LHCN-M2 (cell line): ENCODE results near the gene TRMT1. TPM values are rescaled to one million over a fixed set of nuclear protein-coding genes. Genes with fewer than 3 reads are reported as not detected.
A peak's percentile ranks its signal among the peaks of the same experiment; 100 is the strongest.

ENCODE experiments used
- DNase-seq: peaks from one replicate; pipeline ENCODE4 v3.0.0-alpha.2; 2012; ENCODE audit warnings: low read depth
- total RNA-seq: library from RNA; depleted of rRNA; stranded (reverse); fragments of >200 nt; gene quantifications from 2 replicates; pipeline ENCODE4 v1.2.3, GENCODE V29; 2014

The TRMT1 gene
- total RNA-seq, 1 experiment from 2014 or later: 39.6 TPM

GRCh38 chr19:13091400-13092157, 25.0 kb downstream of the TRMT1 start:
- no peak for DNase-seq

- no peak for DNase-seq
Measured at GRCh38 chr19:13090511-13091231, 25.9 kb downstream of the TRMT1 start.

DNA sequence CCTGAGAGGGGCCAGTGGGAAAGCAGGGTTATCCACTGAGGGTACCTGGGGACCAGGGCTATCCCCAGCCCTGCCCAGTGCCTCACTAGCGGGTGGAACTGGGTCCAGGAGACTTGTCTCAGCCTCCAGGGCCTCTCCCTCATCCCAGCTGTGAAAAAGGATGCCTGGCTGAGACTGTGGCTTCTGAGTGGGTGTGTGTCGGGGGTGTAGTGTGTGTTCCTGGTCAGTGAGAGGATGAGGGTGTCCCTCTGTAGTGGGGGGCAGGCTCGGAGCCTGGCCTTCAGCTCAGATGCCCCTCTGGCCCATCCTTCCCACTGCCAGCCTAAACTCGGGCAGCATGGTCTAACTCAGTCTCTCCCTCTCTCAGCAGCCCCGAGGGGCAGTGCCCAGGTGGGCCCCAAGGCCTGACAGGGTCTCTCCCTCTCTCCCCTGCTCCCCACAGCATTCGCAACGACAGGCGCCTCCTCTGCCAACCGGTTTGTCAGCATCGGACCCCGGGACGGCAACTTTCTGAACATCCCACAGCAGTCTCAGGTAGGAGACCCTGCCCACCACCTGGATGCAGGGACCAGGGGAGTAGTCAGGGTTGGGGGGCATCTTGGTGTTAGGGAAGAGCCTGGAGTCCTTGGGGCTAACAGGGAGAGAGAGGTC, 26.6 kb downstream of the TRMT1 start:
- no peak for DNase-seq

GRCh38 chr19:13089139-13089856, 27.2 kb downstream of the TRMT1 start:
- no peak for DNase-seq

DNA sequence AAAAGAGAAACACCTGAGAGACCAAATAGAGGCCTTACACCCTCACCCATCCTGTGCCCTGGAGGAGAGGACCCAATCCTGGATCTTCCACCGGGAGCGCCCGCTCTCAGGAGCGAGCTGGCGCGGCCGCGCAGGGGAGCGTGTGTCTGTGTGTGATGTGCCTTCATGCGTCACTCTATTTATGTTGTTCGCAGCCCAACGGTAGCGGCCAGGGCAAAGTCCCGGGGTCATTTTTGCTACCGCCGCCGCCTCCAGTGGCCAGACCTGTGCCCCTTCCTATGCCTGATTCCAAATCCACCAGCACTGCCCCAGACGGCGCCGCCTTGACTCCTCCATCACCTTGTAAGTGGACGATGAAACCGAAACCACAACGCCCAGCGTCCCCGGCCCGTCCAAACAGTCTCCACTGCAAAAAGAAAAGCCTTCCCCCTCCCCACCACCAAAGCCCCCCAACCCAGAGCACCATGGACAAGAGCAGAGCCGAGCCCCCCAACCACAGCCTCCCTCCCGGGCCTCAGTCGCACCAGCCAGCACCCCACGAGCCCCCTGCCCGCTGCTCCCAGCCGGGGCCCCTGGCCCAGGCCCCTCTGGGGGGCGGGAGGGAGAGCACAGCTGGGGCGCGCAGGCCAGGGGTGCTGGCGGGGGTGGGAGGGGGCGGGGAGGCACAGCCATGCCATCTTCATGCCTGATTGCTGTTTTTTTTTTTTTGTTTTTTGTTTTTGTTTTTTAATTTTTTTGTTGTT, 28.6 kb downstream of the TRMT1 start:
- DNase-seq: no peak

DNA sequence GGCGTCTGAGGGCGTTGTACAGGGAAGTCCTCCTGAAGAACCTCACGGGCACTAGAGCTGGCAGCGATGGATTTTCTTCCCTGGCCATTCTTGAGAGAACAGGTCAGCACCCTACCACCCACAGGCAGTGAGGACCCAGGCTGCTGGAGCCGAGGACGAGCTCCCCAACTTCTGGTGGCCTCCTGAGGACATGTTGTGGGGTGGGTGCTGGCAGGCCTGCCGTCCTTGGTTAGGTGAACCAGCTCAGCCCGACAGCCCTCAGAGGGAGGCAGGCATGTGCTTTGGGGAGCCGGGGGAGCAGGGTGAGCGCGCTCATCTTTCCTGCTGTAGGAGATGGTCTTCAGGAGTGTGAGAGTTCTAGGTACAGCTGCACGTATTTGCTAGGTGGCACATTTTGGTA, 29.2 kb downstream of the TRMT1 start:
- no peak for DNase-seq

GRCh38 chr19:13086341-13086740, 30.2 kb downstream of the TRMT1 start:
- no peak for DNase-seq

GRCh38 chr19:13085666-13086065, 30.9 kb downstream of the TRMT1 start:
- DNase-seq: no peak

DNA sequence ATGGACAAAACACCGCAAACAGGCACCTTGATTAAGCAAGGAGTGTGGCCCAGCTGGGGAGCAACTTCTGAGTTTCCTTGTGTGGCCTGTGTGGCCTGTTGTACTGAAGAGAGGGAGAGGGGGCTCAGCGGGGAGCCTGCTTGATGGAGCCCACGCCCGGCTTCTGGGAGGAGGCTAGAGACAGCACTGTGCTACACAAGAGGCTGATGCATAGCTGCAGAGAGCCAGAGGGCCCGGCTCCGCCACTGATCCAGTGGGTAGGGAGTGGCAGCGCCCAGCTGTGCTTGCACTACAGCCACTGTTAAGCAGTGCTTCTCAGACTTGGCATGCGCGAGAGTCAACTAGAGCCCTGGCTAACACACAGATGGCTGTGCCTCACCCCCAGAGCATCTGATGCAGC, 32.9 kb downstream of the TRMT1 start:
- DNase-seq: no peak

DNA sequence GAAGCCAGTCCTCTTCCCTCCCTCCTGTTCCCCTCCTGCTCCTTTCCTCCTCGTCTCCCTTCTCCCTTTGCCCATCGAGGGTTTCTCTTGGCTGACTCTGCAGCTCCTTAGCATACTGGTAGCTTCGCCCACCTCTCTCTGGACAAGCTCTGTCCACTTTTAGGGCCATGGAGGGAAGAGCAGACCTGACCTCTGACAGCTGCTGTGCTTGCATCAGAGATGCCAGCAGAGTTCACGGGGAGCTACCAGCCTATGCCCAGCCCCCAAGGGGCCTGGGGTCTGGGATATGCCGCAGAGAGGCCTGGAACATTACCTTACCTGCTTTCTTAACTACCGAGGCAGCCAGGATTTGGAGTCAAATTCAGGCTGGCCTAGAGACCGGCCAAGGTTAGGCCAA, 33.5 kb downstream of the TRMT1 start:
- no peak for DNase-seq

DNA sequence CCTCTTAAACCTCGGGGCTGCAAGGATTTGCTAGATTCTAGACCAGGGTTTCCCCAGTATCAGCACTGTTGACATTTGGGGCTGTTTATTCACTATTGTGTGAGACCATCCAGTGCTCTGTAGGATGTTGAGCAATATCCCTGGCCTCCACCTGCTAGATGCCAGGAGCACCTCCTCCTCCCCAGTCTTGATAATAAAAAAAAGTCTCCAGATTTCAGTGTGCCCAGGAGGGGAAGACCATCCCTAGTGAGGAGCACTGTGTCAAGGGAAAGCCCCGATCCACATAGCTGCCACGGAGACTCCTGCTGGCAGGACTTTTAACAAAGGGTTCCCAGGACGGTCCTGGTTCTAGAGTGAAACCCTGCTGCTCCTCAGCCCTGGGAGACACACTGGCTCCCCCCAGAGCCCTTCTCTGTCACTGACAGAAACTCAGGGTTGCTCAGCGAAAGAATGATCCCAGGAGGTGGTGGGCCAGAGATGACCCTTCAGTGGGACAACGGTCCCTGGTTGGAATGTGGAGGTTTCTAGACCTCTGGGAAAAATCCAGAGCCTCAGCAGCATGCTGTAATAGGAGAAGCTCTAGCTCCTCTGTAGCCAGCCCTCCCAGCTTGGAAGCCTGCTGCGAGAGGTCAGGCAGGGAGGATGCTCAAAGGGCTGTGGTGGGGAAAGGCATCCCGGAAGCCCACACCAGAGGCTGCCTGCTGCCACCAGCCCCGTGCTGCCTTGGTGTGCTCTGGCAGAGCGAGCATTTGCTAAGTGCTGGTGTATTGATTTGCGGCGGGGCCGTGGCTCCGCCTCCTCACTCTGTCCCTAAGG, 34.1 kb downstream of the TRMT1 start:
- peak; percentile 21 for DNase-seq

- DNase-seq: no peak
Measured at GRCh38 chr19:13079542-13079986, 37.0 kb downstream of the TRMT1 start.

GRCh38 chr19:13078897-13079541, 37.5 kb downstream of the TRMT1 start:
- DNase-seq: no peak

- DNase-seq: no peak
Measured at GRCh38 chr19:13078381-13078780, 38.2 kb downstream of the TRMT1 start.

DNA sequence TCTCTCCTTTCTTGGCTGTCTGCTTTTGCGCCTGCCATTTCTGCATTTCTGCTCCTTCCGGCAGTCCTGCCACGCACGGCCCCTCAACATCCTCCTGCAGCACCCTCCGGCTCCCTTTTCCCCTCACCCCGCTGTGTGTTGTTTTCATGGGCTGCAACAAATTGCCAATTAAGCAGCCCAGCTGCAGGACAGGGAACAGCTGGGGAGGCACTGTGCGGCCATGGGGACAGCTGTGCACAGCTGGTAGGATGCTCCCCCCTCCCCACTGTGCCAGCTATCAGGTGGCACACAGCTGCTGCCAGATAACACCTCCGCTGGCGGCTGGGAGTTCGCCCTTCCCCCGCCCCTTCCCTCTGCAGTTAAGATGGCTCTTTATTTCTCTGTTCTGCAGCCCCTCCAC, 39.3 kb downstream of the TRMT1 start:
- no peak for DNase-seq

- no peak for DNase-seq
Measured at GRCh38 chr19:13076787-13077186, 39.8 kb downstream of the TRMT1 start.

DNA sequence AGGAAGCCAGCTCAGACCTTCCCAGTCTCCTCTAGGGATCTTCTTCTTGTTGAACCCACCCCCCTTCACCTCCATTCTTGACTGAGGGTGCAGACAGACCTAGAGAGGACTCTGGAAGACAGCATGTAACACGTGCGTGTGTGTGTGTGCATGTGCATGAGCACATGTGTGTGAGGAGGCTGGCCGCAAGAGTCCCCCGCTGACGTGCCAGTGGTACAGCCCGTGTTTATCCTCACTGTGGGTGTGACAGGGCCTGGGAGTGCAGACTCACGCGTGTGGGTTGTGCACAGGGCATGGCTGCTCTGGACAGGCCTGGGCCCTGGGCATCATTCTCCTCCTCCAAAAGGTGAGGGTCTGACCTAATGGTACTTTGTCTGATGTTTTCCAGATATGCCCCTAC, 40.2 kb downstream of the TRMT1 start:
- no peak for DNase-seq

DNA sequence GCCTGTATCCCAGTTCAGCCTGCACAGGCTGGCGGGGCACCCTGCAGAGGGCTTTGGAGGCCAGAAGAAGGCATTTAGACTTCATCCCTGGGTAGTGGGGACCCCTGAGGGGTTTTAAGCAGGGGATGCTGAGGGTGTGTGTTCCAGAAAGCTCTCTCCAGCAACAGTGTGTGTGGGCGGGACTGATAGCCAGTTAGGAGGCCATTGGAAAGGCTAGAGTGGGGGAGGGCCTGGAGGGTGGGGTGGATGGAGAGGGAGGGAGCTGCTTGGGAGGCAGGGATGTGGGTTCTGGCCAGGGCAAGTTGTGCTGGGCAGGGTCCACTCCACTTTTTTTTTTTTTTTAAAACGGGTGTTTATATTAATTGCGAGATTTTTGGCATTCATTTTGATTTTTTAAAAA, 42.2 kb downstream of the TRMT1 start:
- no peak for DNase-seq

GRCh38 chr19:13073263-13073662, 43.3 kb downstream of the TRMT1 start:
- no peak for DNase-seq
